Stimulated activated CD8-positive, alpha-beta memory T cell treated with anti-CD3 and anti-CD28 coated beads, Interleukin-12 subunit alpha, Interleukin-12 subunit beta, amount 100 ng/mL, for 24 hours (primary cell): Measurements from ENCODE around the gene OR2V2.

Experiments used
- DNase-seq: peaks from one replicate; pipeline ENCODE4 v3.0.0-alpha.2; 2020; ENCODE audit errors: extremely low read depth

OR2V2 gene

DNA sequence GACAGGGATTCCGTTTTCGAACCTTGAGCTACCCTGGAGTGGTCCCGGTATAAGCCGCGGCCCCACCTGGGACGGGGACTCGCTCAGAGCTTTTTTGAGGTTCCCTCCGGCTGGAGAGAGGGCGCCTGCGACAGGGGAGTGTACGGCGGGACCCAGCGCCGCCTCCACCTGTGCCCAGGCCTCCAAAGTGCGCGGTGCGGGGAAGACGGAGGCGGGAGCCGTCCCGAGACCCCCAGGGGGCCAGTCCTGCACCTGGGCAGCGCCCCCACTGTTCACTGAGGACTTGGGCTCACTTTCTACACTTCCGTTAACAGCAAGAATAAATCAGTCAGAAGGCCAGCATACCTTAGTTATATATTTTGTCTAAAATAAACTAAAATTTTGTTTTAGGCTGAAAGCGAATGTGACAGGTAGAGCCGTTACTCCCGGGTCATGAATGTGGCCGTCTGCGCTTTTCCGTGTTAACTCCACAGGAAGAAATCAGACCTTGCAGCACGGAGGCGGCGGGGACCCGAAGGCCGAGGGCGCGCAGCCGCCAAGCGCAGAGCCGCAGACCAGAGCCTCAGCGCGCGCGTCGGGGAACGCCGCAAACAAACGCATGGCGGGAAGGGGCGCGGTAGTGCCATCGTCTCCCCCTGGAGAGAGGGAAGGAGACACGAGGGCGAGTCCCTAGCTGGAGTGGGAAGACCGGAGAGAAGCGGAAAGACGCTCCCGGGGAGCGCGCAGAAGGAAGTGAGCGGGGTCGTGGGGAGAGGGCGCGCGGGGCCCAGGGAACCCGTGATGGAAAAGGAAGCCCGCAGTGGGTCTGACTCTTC lies 43.5 kb downstream of the OR2V2 start:
- DNase-seq: no peak

DNA sequence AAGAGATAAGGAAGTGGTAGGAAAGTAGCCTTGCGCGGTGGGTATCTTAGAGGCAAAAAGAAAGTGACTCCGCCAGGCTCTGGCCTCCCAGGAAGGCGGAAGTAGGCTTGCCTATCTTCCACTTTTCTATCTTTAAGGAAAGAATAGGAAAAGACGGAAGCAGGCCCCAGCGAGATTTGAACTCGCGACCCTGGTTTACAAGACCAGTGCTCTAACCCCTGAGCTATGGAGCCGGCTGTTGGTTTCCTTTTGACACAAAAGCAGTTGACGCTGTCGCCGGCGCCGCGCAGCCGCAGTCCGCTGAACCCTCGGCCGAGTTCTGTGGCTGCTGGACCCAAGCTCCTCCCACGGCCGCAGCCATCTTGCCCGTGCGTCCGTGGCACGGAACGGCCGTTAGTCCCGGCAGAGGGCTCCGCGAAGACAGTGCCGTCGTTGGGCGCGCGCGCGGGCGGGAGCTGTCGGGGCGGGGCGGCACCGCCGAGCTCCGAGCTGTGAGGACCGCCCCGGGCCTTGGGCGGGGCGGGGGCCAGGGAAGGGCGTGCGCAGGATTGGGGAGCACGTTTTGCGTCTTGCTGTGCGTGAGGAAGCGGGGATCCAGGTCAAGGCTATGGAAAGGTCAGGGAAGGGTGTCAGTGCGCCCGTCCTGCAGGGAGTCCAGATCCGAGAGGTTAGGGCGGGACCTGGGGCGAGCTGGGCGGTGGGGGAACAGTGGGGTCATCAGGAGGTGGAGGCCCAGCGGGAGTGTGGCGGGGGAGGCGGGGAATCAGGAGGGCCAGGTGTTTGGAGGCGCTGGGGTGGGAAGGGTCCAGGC lies 44.3 kb downstream of the OR2V2 start:
- DNase-seq: peak; percentile 80

DNA sequence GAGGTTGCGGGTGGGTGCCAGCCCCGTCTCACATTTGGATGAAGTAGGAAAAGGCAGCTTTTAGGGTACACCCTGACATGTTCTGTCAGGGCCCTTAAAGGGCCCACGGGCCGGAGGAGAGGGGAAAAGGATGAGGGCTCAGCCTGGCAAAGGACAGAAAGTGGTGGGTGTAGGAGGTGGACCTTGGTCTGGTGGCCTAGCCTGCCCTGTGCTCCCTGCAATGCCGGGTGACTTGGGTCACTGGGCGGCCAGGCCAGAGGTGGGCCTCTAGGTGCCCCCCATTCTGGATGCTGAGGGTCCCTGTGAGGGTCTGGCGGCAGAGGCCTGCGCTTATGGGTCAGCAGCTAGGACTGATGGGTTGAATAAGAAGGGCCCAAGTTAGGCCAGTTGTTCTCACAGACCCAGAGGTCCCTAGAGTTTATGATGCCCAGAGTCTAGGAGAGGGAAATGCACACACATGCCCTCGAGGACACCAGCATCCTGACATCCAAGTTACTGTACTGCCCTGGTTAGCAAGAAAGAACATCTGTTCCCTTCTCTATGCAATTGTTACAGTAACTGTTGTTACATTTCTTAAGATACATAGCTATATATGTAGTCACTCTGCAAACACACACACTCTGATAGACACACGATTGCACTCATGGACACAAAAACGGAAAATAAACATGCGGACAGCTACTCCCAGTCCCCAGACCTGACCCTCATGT lies 45.1 kb downstream of the OR2V2 start:
- no peak for DNase-seq

GRCh38 chr5:181193656-181194055 lies 46.3 kb downstream of the OR2V2 start:
- no peak for DNase-seq

DNA sequence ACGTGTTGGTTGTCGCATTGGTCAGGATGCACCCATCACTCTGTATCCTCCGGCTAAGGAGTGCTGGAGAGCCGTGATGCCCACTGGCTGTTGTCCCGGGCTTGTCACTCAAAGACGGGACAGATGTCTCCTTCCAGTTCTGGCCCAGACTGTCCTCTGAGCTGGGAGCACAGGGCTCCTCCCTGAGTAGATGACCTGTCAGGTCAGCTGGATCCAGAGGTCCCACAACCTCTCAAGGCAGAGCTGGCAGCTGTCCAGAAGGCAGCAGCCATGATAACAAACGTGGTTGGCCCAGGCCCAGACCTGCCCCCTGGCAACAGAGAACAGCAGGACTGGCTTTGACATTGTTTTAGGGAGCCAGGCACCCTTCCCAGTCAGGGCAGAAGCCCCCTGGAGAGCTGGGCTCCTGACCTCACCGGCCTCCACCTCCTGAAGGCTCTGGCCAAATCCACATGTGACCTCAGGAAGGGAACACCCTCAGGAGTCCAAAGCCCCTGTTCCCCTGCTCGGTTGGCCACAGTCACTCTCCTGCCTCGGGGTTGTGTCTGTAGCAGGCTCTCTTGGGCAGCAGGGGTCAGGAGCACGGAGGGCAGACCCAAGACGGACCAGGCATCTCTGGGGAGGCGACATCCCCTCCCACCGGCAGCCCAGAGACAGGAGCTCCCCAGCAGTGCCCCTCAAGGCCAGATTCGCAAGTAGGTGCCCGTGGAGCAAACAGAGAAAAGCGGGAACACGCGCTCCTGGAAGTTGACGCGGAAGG lies 47.3 kb downstream of the OR2V2 start:
- DNase-seq: no peak

- DNase-seq: no peak
Measured at GRCh38 chr5:181195249-181195761, 47.9 kb downstream of the OR2V2 start.

- no peak for DNase-seq
Measured at GRCh38 chr5:181197326-181197951, 50.1 kb downstream of the OR2V2 start.

DNA sequence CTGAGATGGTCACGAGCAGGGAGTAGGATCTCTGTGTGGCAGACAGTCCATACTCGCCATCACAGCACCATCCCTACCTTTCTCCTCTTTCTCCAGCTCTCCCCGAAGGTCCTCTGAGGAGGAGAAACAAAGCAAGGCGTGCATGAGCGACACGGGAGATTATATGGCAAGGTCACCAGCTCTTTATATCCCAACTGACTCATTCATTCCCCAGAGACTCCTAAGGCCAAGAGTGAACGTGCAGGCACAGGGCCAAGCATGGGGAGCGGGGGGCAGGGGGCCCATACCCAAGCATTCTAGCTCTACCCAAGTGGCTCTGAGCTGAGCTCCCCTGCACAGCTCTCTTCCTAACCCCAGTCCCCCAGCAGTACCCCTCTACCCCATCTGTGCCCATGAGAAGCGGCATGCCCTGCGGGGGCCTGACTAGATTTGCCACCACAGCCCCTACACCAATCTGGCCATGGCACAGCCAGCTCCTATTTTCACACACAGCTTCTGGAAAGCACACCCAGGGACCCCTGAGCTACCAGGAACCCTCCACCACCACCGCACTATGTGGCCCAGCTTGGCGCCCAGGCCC lies 50.8 kb downstream of the OR2V2 start:
- no peak for DNase-seq

- DNase-seq: no peak
Measured at GRCh38 chr5:181198905-181199519, 51.6 kb downstream of the OR2V2 start.

- no peak for DNase-seq
Measured at GRCh38 chr5:181199881-181200638, 52.7 kb downstream of the OR2V2 start.

DNA sequence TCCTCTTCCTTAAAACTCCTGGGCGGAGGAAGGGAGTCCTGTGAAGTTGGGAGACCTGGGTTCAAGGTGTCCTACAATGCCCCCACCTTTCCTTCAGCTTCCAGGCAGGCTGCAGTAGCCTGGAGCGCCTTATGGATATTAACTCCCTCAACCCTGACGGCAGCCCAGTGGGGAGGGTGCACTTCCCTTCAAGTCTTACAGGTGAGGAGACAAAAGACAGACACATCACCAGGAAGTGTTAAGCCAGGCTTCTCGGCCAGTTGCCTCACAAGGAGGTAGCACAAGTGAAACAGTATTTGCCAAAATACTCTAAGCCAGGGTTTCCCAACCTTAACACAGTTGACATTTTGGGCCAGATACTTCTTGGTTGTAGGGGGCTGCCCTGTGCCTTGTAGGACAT lies 53.4 kb downstream of the OR2V2 start:
- no peak for DNase-seq

DNA sequence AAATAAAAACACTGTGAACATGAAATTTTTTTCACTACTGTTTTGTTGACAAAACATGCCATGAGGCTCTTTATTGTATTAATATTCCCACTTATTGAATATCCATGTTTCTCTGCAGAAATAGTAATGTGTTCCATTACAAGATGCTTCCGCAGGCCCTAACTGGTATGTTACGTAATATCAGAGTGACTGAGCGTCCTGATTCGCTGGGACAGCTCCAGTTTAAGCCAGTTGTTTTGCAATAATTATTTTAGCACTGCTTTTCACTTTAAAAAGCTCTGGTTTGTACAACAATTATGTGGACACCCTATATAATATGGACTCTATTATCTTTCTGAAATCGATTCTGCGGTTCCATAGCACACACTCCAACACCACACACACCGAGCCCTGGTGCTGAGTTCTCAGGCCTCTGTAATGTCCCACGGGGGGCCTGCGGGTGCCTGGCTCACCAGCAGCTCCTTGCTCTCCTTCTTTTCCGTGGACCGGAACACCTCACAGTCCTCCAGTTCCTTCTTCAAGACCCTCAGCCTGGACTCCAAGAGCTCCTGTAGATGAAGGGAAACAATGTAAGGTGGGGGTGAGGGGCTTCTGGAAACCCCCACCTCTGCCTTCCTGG lies 55.8 kb downstream of the OR2V2 start:
- no peak for DNase-seq

DNA sequence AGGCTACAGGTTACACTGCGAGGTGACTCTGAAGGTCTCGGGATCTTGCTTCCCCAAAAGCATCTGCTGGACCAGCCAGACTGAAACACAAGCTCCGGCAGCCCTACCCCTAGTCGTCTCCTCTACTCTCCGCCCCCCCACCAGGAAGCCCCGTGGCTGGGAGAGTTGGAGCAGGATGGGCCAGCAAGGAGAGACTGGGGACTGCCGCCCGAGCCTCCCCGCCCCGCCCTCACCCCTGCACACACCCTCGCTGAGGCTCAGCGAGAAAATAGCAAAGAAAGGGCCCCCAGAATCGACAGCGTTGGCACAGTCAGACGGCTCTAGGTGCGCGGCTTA lies 56.4 kb downstream of the OR2V2 start:
- no peak for DNase-seq

DNA sequence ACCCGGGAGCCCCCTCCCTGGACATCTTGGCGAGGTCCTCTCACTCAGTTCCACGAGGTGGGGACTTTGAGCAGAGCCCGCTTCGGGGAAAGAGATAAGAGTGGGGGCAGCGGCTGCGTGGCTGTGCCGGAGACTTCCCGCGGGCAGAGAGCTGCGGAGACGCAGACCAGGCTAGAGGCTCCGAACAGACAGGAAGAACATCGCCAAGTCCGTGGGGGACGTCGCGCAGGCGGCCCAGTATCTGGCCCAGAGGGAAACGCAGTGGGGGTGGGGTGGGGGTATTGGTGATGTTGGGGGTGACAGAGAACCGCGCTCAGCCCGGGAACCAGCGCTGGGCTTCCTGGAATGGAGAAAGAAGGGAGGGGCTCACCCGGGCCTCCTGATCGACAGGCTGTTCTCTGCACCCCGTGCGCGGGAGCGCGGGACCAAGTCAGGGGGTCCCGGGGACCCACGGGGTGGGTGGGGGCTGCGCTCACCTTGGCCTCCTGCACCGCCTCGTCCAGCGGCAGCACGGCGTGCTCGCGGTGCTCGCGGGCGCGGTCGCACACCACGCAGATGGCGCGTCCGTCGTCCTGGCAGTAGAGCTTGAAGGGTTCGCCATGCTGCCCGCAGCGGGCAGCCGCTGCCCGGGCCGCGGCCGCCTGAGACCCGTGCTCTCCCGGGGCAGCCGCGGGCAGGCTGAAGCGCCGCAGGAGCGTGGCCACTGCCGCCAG lies 56.9 kb downstream of the OR2V2 start:
- DNase-seq: no peak

DNA sequence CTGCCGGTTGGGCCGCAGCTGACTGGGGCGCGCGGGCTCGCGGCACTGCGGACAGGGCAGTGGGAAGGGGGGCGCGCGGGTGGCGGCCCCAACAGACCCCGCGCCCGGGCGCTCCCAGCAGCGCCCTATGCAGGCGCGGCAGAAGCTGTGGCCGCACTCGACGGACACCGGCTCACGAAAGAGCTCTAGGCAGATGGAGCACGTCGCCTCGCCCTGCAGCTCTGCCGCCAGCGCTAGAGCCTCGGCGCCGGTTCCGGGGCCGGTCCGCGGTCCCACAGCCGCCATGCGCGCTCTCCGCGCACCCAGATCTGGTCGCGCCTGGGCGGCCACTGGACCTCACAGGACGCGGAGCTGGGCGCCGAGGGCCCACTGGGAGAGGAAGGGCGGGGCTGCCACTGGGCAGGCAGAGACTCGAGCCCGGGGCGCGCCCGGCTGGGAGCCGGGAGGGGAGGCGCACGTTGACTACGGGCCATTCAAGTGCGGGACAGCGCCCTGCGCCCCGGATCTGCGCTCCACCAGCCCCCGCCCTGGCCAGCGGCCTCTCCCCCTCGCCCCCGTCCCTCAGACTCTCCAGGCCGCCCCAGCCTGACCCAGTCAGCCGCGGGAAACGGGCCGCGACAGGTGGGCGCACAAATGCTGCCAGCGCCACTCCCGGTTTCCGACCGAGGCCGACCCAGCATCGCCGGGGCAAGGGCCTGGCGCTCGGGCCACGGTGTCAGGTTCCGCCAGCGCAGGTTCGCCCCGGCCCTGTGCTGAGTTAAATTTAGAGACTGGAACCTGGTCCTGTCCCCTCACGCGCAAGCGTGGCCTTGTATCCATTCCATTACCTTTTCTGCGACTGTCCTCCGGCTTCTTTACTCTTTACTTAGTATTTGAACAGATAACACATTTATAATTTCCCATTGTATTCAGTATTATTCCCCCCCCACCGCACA lies 57.7 kb downstream of the OR2V2 start, which contains the start of gene TRIM7:
Gene TRIM7 (minus strand): TSS at position 371 of the 935 bp plus-strand sequence. CDS start 86 bp downstream, at position 285.
- DNase-seq: no peak

- DNase-seq: no peak
Measured at GRCh38 chr5:181205761-181206649, 58.6 kb downstream of the OR2V2 start.
